HG03460 (cell line): ENCODE data around the gene LMNA.

Experiments
- ATAC-seq: cut with Tn5 transposase; IDR thresholded peaks from one replicate; pipeline ENCODE4 v1.9.1; 2021; ENCODE audit not compliant: unreplicated experiment

LMNA gene

GRCh38 chr1:156081917-156082308, 32.6 kb upstream of the LMNA start:
- ATAC-seq = no peak

GRCh38 chr1:156082309-156083091, 32.0 kb upstream of the LMNA start, which contains the start of gene MEX3A:
TSS of gene MEX3A (minus strand) at chr1:156082465. CDS start at chr1:156081998, 467 bp downstream.
- ATAC-seq = no peak

GRCh38 chr1:156083800-156084790, 30.4 kb upstream of the LMNA start:
- no peak for ATAC-seq

- no peak for ATAC-seq
Measured at GRCh38 chr1:156086256-156086662, 28.3 kb upstream of the LMNA start.

GRCh38 chr1:156089704-156090103, 24.8 kb upstream of the LMNA start:
- ATAC-seq = no peak

- no peak for ATAC-seq
Measured at GRCh38 chr1:156090138-156090839, 24.2 kb upstream of the LMNA start.

GRCh38 chr1:156090840-156091188, 23.7 kb upstream of the LMNA start:
- no peak for ATAC-seq

GRCh38 chr1:156091610-156092009, 22.9 kb upstream of the LMNA start:
- no peak for ATAC-seq

GRCh38 chr1:156095906-156096508, 18.5 kb upstream of the LMNA start:
- no peak for ATAC-seq

GRCh38 chr1:156096640-156097391, 17.7 kb upstream of the LMNA start:
- ATAC-seq = peak; percentile 67

- ATAC-seq = no peak
Measured at GRCh38 chr1:156097499-156098178, 16.9 kb upstream of the LMNA start.

GRCh38 chr1:156098784-156099183, 15.7 kb upstream of the LMNA start:
- no peak for ATAC-seq

GRCh38 chr1:156099282-156099681, 15.2 kb upstream of the LMNA start:
- ATAC-seq = no peak

GRCh38 chr1:156100205-156100995, 14.1 kb upstream of the LMNA start:
- no peak for ATAC-seq

- no peak for ATAC-seq
Measured at GRCh38 chr1:156101880-156102279, 12.6 kb upstream of the LMNA start.

GRCh38 chr1:156102633-156103511, 11.6 kb upstream of the LMNA start:
- no peak for ATAC-seq

- no peak for ATAC-seq
Measured at GRCh38 chr1:156103521-156103947, 11.0 kb upstream of the LMNA start.
